GM12801 (cell line): ENCODE data around the gene GLG1.

Experiments
- TF ChIP-seq, protein P1 (sequence below): IDR thresholded peaks from one replicate; pipeline ENCODE4 v1.5.1; 2011; ENCODE audit warnings: control low read depth; ENCODE audit not compliant: insufficient read length; ENCODE audit errors: extremely low read depth

The GLG1 gene

DNA sequence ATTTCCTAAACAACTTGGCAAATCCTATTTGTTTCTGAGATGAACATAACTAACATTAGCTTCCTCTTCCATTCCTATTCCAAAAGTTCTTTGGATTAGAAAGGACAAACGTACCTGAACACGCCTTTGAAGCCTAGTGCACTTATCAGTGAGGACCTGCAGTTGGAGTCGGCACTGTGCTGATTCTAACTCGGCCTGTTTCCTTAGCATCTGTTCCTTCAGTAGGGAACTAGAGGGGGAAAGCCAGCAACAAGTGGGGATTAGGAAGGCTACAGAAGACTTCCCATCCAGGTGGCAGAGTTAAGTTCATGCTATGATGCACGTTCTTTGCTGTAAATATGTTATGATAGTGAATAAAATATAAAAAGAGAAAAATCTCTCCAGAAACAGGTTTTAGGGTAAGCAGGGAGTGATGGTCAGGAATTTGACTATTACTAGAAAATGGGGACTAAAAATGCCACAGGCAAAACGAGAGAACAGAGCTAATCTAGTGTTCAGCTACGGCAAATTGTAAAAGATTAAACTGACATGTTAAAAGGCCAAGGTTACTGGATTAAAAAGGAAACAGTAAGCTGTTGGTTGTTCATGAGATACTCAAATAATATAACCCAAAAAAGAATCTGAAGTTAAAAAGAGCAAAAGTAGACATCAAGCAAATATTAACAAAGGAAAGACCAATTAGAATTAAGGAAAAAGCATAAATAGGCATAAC, 31.0 kb upstream of the GLG1 start:
- TF ChIP-seq, protein P1, sequence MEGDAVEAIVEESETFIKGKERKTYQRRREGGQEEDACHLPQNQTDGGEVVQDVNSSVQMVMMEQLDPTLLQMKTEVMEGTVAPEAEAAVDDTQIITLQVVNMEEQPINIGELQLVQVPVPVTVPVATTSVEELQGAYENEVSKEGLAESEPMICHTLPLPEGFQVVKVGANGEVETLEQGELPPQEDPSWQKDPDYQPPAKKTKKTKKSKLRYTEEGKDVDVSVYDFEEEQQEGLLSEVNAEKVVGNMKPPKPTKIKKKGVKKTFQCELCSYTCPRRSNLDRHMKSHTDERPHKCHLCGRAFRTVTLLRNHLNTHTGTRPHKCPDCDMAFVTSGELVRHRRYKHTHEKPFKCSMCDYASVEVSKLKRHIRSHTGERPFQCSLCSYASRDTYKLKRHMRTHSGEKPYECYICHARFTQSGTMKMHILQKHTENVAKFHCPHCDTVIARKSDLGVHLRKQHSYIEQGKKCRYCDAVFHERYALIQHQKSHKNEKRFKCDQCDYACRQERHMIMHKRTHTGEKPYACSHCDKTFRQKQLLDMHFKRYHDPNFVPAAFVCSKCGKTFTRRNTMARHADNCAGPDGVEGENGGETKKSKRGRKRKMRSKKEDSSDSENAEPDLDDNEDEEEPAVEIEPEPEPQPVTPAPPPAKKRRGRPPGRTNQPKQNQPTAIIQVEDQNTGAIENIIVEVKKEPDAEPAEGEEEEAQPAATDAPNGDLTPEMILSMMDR, result no peak

DNA sequence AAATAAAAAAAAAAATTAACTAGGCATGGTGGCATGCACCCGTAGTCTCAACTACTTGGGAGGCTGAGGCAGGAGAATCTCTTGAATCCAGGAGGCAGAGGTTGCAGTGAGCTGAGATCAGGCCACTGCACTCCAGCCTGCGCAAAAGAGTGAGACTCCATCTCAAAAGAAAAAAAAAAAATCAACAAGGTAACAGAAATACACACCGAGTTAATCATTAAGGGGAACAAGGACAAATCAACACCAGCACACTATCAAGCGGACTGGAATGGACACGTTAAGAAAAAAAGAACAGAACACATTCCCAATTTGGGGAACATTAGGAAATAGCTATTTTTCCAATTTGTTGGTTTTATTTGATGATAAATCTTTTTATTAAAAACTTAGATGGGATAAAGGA, 28.4 kb upstream of the GLG1 start:
- TF ChIP-seq, protein P1, result no peak

DNA sequence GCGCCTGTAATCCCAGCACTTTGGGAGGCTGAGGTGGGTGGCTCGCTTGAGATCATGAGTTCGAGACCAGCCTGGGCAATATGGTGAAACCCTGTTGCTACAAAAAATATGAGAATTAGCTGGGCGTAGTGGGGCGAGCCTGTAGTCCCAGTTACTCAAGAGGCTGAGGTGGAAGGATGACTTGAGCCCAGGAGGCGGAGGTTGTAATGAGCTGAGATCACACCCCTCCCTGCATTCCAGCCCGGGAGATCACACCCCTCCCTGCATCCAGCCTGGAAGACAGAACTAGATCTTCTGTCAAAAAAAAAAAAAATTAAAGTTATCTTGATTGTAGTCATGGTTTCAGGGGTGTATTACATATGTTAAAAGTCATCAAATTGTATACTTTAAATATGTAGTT, 26.8 kb upstream of the GLG1 start:
- TF ChIP-seq, protein P1, result no peak

DNA sequence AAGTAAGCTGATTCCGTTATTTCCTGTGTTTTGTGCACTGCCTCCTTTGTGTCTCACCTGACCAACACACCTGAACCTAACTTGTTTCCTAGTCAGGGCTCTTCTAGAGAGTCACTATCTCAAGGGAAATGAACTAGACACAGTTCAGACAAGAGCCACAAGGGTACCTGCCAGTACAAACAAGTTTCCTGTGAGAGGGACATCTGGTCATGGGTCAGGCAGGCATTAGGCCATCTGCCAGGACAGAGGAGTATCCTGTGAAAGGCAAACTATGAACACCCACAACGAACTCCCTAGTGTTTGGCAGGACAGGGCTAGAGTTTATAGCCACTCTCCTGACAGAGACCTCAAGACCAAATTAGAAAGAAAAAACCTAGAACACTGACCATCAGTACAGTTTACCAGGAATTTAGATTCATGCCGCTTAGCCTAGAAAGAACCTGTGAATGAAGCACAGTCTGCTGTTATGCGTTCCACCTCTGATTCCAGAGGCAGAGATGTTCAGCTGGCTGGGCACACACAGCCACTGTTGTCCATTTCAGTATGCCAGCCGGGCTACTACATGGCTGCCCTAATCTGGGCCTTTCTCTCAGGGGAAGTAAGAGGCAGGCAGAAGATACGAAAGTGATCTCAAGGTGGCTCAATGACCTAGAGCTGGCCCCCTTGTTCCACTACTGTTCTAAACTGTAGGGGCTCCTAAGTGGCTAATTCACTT, 20.7 kb upstream of the GLG1 start:
- TF ChIP-seq, protein P1, result no peak

DNA sequence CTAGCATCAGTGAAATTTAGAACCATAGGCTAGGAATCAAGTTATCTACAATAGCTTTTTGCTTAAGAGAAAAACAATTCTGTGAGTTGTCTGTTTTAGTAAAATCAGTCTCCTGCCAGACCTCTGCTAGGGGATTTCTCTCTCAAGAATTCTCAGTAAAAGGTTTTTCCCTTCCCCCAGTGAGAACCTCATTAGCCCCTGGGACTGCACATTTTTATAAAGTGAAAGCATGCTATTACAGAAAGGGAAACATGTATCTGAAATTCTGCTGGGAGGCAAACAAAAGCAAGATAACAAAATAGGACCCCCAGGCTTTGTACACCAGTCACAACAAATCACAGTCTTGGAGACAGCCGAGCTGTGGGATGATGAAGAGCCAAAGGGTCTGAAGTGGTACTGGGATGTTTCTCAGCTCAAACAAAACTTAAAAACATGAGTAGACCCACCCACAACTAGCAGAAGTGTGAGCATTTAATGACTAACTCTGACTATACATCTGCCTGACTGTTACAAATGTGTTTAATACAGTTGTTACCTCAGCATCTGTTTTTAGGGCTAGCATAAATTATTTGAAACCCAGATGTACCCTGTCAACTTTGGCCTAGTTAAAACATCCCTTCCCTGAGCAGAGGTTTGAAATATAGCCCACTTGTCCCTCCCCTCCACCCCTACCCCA, 20.0 kb upstream of the GLG1 start:
- TF ChIP-seq, protein P1, result no peak

DNA sequence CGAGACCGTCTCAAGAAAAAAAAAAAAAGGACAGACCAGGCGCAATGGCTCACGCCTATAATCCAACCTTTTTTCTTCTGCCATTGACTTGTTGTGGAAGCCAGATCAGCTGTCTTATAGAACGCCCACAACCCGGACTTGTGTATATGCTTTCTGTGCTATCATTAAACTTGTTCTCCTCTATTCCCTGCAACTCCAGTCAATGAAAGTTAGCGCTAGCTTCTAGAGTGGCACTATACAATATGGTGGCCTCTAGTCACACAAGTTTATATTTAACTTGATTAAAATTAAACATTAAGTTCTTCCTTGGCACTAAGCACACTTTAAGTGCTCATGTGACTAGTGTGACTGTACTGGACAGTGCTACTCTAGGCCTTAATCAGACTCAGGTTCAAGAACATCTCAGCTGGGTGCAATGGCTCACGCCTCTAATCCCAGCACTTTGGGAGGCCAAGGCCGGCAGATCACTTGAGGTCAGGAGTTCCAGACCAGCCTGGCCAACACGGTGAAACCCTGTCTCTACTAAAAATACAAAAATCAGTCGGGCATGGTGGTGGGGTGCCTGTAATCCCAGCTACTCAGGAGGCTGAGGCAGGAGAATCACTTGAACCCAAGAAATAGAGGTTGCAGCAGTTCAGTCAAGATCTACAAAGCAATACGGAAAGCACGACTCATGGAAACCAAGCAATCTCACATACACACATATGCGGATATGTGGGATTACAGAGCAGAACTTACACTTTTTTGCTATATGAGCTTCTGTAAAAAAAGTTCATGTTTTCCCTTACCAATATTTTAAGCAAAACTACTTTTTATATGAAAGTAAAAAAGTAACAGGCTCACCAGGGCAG, 18.8 kb upstream of the GLG1 start:
- TF ChIP-seq, protein P1, result no peak

DNA sequence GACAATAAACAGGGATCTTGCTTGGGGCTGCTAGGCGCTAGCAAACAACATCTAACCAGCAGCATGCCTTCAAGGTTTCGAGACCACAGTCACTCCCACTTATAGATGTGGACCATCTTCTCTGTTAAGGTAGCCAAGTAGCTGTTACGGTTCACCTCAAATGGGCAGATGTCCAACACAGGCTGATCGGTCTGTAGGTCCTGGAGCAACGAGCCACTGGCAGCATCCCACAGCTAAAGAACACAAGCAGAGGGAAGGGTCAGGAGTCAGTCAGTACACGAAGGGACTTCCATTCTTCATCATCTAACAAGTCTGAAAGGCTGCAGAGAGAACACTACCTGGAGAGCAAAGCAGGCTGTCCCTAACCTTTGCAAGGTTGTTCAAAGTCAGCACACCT, 16.9 kb upstream of the GLG1 start:
- TF ChIP-seq, protein P1, result no peak
